RWPE2 (cell line): Measurements from ENCODE around the gene RETSAT.

Source experiments
- ATAC-seq: fragments of 200-7000 bp; cut with Tn5 transposase; 3 replicates; pipeline ENCODE4 v1.9.1; 2021; ENCODE audit warnings: low read depth
- DNase-seq: peaks from one replicate; pipeline ENCODE4 v3.0.0-alpha.2; 2020; ENCODE audit warnings: low spot score
- H3K27ac ChIP-seq: fragments of 450-650 bp; 2 replicates; pipeline ENCODE4 v1.5.1; 2017; ENCODE audit warnings: mild to moderate bottlenecking; ENCODE audit not compliant: poor library complexity, severe bottlenecking
- H3K27me3 ChIP-seq: fragments of 250-450 bp; sonication (Bioruptor Pico); 2 replicates; pipeline ENCODE4 v1.5.1; 2021; ENCODE audit warnings: mild to moderate bottlenecking, moderate library complexity; ENCODE audit not compliant: insufficient read depth, poor library complexity, severe bottlenecking
- H3K36me3 ChIP-seq: fragments of 250-450 bp; sonication (Bioruptor Pico); 2 replicates; pipeline ENCODE4 v1.5.1; 2020; ENCODE audit warnings: low read depth, mild to moderate bottlenecking, moderate library complexity
- H3K4me1 ChIP-seq: fragments of 250-450 bp; sonication (Bioruptor Pico); 2 replicates; pipeline ENCODE4 v1.5.1; 2021; ENCODE audit warnings: mild to moderate bottlenecking, moderate library complexity; ENCODE audit not compliant: insufficient read depth, poor library complexity, severe bottlenecking
- H3K4me3 ChIP-seq: fragments of 250-450 bp; sonication (Bioruptor Pico); 2 replicates; pipeline ENCODE4 v1.5.1; 2021; ENCODE audit warnings: mild to moderate bottlenecking, moderate library complexity; ENCODE audit not compliant: severe bottlenecking
- H3K9me3 ChIP-seq: fragments of 250-450 bp; sonication (Bioruptor Pico); 2 replicates; pipeline ENCODE4 v1.5.1; 2021; ENCODE audit warnings: mild to moderate bottlenecking, moderate library complexity; ENCODE audit not compliant: severe bottlenecking
- CTCF ChIP-seq: fragments of 450-650 bp; IDR thresholded peaks from one replicate; pipeline ENCODE4 v1.5.1; 2017; ENCODE audit warnings: mild to moderate bottlenecking, moderate library complexity; ENCODE audit not compliant: poor library complexity, severe bottlenecking

RETSAT gene

DNA sequence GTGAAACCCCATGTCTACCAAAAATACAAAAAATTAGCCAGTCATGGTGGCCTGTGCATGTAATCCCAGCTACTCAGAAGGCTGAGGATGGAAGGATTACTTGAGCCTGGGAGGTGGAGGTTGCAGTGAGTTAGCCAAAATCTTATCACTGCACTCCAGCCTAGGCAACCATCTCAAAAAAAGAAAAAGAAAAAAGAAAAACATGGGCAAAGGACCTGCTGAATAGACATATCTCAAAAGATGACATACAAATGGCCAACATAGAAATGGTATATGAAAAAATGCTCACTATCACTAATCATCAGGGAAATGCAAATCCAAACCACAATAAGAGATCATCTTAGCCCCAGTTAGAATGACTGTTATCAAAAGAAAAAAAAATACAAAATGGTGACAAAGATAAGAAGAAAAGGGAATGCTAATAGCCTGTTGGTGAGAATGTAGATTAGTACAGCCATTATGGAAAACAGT, 25.1 kb downstream of the RETSAT start:
- H3K36me3 ChIP-seq = peaks cover 27% of the 10 kb centered on the region
- no peak overlapping the region for H3K4me3 ChIP-seq
- no peak for TF ChIP-seq CTCF
- peaks cover 10% of the 10 kb centered on the region for H3K4me1 ChIP-seq
- H3K9me3 ChIP-seq = no peaks in the 10 kb centered on the region
- no peak overlapping the region for H3K27ac ChIP-seq
- ATAC-seq (no peak), DNase-seq (no peak)
- H3K27me3 ChIP-seq = no peaks in the 10 kb centered on the region

DNA sequence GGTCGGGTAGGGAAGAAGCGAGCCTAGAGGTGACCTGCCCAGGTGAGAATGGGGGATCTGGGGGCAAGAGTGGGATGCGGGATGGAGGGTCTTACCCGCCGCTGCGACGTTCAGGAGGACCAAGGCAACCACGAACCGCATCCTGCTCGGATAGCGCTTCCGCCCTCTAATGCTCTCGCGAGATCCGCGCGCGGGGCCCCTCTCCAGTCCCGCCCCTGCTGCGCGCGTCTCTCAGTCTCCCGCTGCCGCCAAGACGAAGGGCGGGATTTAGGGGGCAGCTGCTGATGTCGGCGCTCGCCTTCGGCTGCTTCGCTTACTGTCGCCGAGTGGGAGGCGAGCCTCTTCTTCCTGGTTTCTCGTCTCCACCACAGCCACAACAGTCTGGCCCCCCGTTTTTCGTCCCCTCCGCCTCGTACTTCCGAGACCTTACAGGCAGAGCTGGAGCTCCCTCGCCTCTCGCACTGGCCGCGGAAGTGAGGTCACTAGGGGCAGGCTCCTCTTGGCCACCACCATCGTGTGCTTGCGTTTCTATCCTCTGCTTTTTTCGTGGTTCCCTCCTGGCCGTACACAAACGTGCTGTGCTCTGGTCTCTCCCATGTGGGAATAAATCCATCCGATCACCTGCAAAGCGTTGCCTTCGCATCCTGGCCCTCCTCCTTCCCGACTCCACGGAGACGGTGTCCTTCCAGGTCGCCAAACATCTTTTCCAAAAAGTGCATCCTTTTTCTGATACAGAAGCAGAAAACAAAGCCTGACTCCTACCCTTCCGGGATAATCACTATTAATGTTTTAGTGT, 26.3 kb downstream of the RETSAT start, which contains the start of gene TGOLN2:
TSS of gene TGOLN2 (minus strand) at position 168 of the 796 bp plus-strand sequence. CDS start at position 141, 27 bp downstream.
- Histone ChIP-seq H3K27me3 (no peaks in the 10 kb centered on the region), H3K27ac (peak within 1 kb of the TSS; percentile 50), H3K4me1 (peaks cover 10% of the 10 kb centered on the region), H3K9me3 (no peaks in the 10 kb centered on the region), H3K4me3 (peak within 1 kb of the TSS; percentile 52), H3K36me3 (peaks cover 39% of the 10 kb centered on the region)
- no peak for TF ChIP-seq CTCF
- DNase-seq = peak; percentile 90
- ATAC-seq = peak; percentile 94

DNA sequence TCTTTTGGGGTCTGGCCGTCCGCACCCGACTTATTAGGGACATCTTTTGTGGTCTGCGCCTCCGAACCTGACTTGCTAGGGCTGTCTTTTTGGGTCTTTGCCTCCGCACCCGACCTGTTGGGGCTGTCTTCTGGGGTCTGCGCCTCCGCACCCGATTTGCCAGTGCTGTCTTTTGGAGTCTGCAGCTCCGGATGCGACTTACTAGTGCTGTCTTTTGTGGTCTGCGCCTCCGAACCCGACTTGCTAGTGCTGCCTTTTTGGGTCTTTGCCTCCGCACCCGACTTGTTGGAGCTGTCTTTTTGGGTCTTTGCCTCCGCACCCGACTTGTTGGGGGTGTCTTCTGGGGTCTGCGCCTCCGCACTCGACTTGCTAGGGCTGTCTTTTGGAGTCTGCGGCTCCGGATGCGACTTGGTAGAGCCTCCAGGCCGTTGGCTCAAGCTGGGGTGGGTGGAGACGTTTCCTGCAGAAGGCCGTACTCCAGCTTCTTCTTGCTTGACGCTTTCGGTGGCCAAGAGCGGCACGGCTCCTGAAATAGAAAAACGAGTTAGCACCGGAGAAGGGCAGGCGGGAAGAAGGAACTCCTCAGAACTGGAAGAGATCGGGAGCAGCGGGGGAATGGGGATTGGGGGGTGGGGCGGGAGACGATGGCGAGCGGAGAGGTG, 27.0 kb downstream of the RETSAT start:
- H3K4me3 ChIP-seq = peak overlapping the region; percentile 52
- DNase-seq = no peak
- H3K4me1 ChIP-seq = peaks cover 10% of the 10 kb centered on the region
- TF ChIP-seq CTCF = no peak
- H3K36me3 ChIP-seq = peaks cover 46% of the 10 kb centered on the region
- H3K27me3 ChIP-seq = no peaks in the 10 kb centered on the region
- no peaks in the 10 kb centered on the region for H3K9me3 ChIP-seq
- ATAC-seq = peak; percentile 40
- peak overlapping the region; percentile 50 for H3K27ac ChIP-seq

DNA sequence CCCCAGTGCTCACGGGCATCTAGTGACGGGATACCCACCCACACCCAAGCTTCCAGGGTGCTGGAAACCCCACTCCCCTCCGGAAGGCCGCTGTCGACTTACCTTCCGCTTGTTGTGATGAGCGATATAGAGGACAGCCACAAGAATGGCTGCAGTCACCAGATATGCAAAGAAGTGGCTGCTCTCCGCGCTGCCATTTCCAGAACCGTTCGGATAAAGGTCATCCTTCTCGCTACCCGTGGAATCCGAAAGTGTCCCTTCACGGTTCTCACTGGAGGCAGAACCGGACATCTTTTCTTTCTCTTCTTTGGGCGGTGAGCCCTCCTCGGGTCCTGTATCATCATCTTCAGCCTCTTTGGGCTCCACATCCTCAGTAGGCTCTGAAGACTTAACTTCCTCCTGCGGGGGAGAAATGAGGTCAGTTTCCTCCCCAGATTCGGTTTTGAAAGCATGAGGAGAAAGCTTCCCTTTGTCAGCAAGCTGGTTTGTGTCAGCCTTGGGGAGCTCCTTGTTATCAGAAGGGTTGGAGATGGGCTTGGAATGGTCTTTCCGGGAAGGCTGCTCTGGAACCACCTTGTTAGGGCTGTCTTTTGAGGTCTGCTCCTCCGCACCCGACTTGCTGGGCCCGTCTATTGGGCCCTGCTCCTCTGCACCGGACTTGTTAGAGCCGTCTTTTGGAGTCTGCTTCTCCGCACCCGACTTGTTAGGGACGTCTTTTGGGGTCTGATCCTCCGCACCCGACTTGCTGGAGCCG, 27.7 kb downstream of the RETSAT start:
- H3K27ac ChIP-seq = peak overlapping the region; percentile 50
- peak overlapping the region; percentile 52 for H3K4me3 ChIP-seq
- H3K9me3 ChIP-seq = no peaks in the 10 kb centered on the region
- H3K4me1 ChIP-seq = peaks cover 10% of the 10 kb centered on the region
- ATAC-seq (0 out of 3 replicates have a peak, but pooled peaks have one; percentile 2), DNase-seq (no peak)
- TF ChIP-seq CTCF = no peak
- no peaks in the 10 kb centered on the region for H3K27me3 ChIP-seq
- peaks cover 53% of the 10 kb centered on the region for H3K36me3 ChIP-seq
